Uterus (tissue), 2 donors: ENCODE measurements around the gene BICD1.

Experiments used
- POLR2A ChIP-seq, 2 donors: fragments of 450-650 bp; IDR thresholded peaks; one replicate each; pipeline ENCODE4 v1.6.1; 2016; ENCODE audit warnings: antibody characterized with exemption in 2 of 2, mild to moderate bottlenecking in 1 of 2, moderate library complexity in 1 of 2
- TF ChIP-seq, protein P1 (sequence below), 4 experiments: fragments of 200-600 bp in 2 of 4; fragments of 450-650 bp in 2 of 4; sonication (generic) in 2 of 4; IDR thresholded peaks; one replicate each; pipeline ENCODE4 v1.5.1; 2016 to 2019; ENCODE audit warnings: antibody characterized with exemption in 4 of 4, mild to moderate bottlenecking in 2 of 4, moderate library complexity in 1 of 4

DNA sequence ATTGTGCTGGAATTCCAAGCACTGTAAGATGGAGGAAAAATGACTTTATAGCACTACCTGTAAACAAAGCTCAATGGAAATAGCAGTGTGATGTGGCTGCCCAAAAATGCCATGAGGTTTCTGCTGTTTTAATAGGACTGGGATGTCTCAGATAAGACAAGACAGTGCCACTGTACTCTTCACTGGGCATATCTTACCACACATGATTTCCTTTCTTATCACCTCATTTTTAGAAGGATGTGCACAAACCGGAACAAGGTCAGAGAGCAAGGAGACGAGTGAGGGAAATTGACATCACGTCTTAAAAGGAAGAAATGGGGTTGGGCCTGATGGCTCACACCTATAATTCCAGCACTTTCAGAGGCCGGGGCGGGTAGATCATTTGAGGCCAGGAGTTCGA, 254.3 kb downstream of the BICD1 start:
- TF ChIP-seq, protein P1, sequence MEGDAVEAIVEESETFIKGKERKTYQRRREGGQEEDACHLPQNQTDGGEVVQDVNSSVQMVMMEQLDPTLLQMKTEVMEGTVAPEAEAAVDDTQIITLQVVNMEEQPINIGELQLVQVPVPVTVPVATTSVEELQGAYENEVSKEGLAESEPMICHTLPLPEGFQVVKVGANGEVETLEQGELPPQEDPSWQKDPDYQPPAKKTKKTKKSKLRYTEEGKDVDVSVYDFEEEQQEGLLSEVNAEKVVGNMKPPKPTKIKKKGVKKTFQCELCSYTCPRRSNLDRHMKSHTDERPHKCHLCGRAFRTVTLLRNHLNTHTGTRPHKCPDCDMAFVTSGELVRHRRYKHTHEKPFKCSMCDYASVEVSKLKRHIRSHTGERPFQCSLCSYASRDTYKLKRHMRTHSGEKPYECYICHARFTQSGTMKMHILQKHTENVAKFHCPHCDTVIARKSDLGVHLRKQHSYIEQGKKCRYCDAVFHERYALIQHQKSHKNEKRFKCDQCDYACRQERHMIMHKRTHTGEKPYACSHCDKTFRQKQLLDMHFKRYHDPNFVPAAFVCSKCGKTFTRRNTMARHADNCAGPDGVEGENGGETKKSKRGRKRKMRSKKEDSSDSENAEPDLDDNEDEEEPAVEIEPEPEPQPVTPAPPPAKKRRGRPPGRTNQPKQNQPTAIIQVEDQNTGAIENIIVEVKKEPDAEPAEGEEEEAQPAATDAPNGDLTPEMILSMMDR (IDR thresholded peaks at IDR 0.05): no peak
- no peak for TF ChIP-seq POLR2A (IDR thresholded peaks at IDR 0.05)
